OCI-LY3 (cell line): Measurements from ENCODE around the gene NPAT.

Experiments
- H2AFZ ChIP-seq: fragments of 200-600, 300-600 bp; shearing (Covaris generic); 2 replicates; pipeline ENCODE4 v1.6.0; 2014; ENCODE audit warnings: antibody characterized with exemption, low read depth, low read length
- H3K27ac ChIP-seq: fragments of 200-600, 300-600 bp; sonication (generic); 2 replicates; pipeline ENCODE4 v1.5.1; 2014; ENCODE audit warnings: mild to moderate bottlenecking, low read length, moderate library complexity, mixed read lengths
- H3K27me3 ChIP-seq: fragments of 200-600, 300-600 bp; sonication (generic); 2 replicates; pipeline ENCODE4 v1.6.1; 2014; ENCODE audit warnings: low read depth, low read length, mixed read lengths
- H3K36me3 ChIP-seq: fragments of 200-600, 300-600 bp; sonication (generic); replicated peaks from 2 replicates; pipeline ENCODE3; 2014; ENCODE audit warnings: low read depth, low read length, mixed read lengths
- H3K4me1 ChIP-seq: fragments of 300-600, 200-600 bp; sonication (generic); 2 replicates; pipeline ENCODE4 v1.6.1; 2014; ENCODE audit warnings: low read length, mixed read lengths
- H3K4me2 ChIP-seq: fragments of 200-600, 300-600 bp; sonication (generic); 2 replicates; pipeline ENCODE4 v1.6.1; 2014; ENCODE audit warnings: low read length, mixed read lengths
- H3K4me3 ChIP-seq: fragments of 300-600, 200-600 bp; sonication (generic); 2 replicates; pipeline ENCODE4 v1.5.1; 2014; ENCODE audit warnings: antibody characterized with exemption, mild to moderate bottlenecking, low read length, moderate library complexity
- H3K79me2 ChIP-seq: fragments of 300-600, 200-600 bp; shearing (Covaris generic); 2 replicates; pipeline ENCODE4 v1.6.1; 2014; ENCODE audit warnings: mild to moderate bottlenecking, low read length, mixed read lengths
- H3K9ac ChIP-seq: fragments of 300-600, 200-600 bp; shearing (Covaris generic); 2 replicates; pipeline ENCODE4 v1.6.0; 2014; ENCODE audit warnings: mild to moderate bottlenecking, low read length, moderate library complexity
- H3K9me3 ChIP-seq: fragments of 200-600, 300-600 bp; shearing (Covaris generic); 2 replicates; pipeline ENCODE4 v1.6.1; 2014; ENCODE audit warnings: low read length, mixed read lengths; ENCODE audit not compliant: insufficient read depth
- H4K20me1 ChIP-seq: fragments of 200-600, 300-600 bp; sonication (generic); 2 replicates; pipeline ENCODE4 v1.6.1; 2016; ENCODE audit warnings: low read length, mixed read lengths; ENCODE audit not compliant: insufficient read depth
- CTCF ChIP-seq: fragments of 200-600, 300-600 bp; sonication (generic); IDR thresholded peaks from 2 replicates; pipeline ENCODE4 v1.5.1; 2014; ENCODE audit warnings: antibody characterized with exemption, low read length, low read depth
- EZH2phosphoT487 ChIP-seq: fragments of 200-600 bp; shearing (Covaris generic); IDR thresholded peaks from 2 replicates; pipeline ENCODE4 v1.6.1; 2018; ENCODE audit warnings: antibody characterized with exemption, mixed run types, low read depth

NPAT gene

DNA sequence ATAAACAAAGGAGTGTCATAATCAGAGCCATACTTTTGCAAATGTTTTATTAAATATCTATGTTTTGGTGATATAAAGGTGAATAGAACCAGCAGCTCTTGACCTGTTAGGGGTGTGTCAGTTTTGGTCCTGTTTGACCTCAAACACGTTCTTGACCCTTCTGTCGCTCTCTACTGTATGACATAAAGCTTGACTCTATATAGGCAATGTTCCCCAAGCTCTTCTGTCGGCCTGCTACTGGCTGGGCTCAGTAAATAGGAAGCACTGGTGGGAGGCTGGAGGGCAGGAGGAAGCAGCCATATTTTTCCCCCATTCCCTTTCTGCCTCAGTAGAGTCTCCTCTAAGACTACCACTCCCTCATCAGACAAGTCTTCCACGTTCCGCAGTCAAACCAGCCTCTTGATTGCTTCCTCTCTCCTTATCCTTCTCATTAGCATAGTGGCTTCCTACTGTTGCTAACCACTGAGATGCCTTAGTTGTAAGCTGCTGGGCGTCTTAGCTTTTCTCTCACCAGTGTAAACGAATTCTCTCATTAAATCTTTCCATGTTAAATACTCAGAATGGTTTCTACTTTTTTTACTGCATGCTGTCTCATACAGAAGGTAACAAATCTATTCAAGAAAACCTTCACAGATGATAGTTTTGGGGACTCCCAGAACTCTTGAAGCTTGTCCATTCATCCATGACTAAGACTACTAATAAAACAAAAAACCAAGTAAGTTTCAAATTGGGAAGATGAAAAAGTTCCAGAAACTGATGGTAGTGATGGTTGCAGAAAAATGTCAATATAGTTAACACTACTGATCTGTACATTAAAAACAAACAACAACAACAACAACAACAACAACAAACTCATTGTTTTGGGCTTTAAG lies 3.3 kb downstream of the NPAT start:
- Histone ChIP-seq H4K20me1 (peaks cover 61% of the 10 kb centered on the region), H3K36me3 (peaks cover 24% of the 10 kb centered on the region), H3K27ac (no peak overlapping the region), H3K4me3 (no peak overlapping the region), H3K4me1 (peaks cover 31% of the 10 kb centered on the region), H2AFZ (no peak overlapping the region), H3K27me3 (no peaks in the 10 kb centered on the region), H3K79me2 (peaks cover 92% of the 10 kb centered on the region), H3K9me3 (no peaks in the 10 kb centered on the region), H3K4me2 (no peak overlapping the region), H3K9ac (no peak overlapping the region)
- TF ChIP-seq CTCF: no peak
- TF ChIP-seq EZH2phosphoT487: no peak

GRCh38 chr11:108218455-108218854 lies 4.0 kb downstream of the NPAT start:
- peaks cover 22% of the 10 kb centered on the region for H3K36me3 ChIP-seq
- no peak overlapping the region for H3K4me2 ChIP-seq
- no peaks in the 10 kb centered on the region for H3K9me3 ChIP-seq
- H3K27ac ChIP-seq: no peak overlapping the region
- peaks cover 65% of the 10 kb centered on the region for H4K20me1 ChIP-seq
- peaks cover 29% of the 10 kb centered on the region for H3K4me1 ChIP-seq
- no peak overlapping the region for H2AFZ ChIP-seq
- no peak overlapping the region for H3K9ac ChIP-seq
- no peak overlapping the region for H3K4me3 ChIP-seq
- TF ChIP-seq EZH2phosphoT487: no peak
- no peak for TF ChIP-seq CTCF
- peaks cover 92% of the 10 kb centered on the region for H3K79me2 ChIP-seq
- no peaks in the 10 kb centered on the region for H3K27me3 ChIP-seq

- peaks cover 65% of the 10 kb centered on the region for H4K20me1 ChIP-seq
- no peaks in the 10 kb centered on the region for H3K9me3 ChIP-seq
- H3K79me2 ChIP-seq: peaks cover 97% of the 10 kb centered on the region
- no peak overlapping the region for H3K27ac ChIP-seq
- H3K27me3 ChIP-seq: no peaks in the 10 kb centered on the region
- H3K9ac ChIP-seq: no peak overlapping the region
- TF ChIP-seq EZH2phosphoT487 (no peak), CTCF (no peak)
- H2AFZ ChIP-seq: no peak overlapping the region
- H3K4me3 ChIP-seq: no peak overlapping the region
- peaks cover 22% of the 10 kb centered on the region for H3K36me3 ChIP-seq
- peaks cover 29% of the 10 kb centered on the region for H3K4me1 ChIP-seq
- no peak overlapping the region for H3K4me2 ChIP-seq
These were observed 5.5 kb downstream of the NPAT start for GRCh38 chr11:108216988-108217387.

DNA sequence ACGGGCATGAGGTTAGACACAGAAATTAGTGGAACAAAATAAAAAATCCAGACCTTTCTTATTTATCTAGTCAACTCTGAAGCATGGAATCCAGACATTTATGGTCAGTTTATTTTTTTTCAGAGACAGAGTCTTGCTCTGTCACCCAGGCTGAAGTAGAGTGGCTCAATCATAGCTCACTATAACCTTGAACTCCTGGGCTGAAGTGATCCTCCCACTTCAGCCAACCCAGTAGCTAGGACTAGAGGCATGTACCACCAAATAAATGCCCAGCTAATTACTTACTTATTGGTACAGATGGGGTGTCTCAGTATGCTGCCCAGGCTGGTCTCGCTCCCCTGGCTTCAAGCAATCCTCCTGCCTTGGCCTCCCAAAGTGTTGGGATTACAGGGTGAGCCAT lies 8.7 kb downstream of the NPAT start:
- peaks cover 7% of the 10 kb centered on the region; the same call in 1 of the 2 replicates for H3K4me1 ChIP-seq
- no peak for TF ChIP-seq CTCF
- TF ChIP-seq EZH2phosphoT487: no peak
- H3K27ac ChIP-seq: no peak overlapping the region
- no peaks in the 10 kb centered on the region for H3K27me3 ChIP-seq
- no peak overlapping the region for H3K4me3 ChIP-seq
- H3K9me3 ChIP-seq: no peaks in the 10 kb centered on the region
- peaks cover 18% of the 10 kb centered on the region for H3K36me3 ChIP-seq
- no peak overlapping the region for H3K9ac ChIP-seq
- peaks cover 35% of the 10 kb centered on the region for H4K20me1 ChIP-seq
- H3K79me2 ChIP-seq: peaks cover 93% of the 10 kb centered on the region
- no peak overlapping the region for H3K4me2 ChIP-seq
- H2AFZ ChIP-seq: no peak overlapping the region
